ENCODE data around the gene RHO.

GRCh38 chr3:129536374-129536667 is 7.9 kb downstream of the RHO start:
- TF ChIP-seq TAF1 (IDR thresholded peaks at IDR 0.05; ENCODE audit: borderline replicate concordance, low read depth, low read length) (no peak), POLR2A (IDR thresholded peaks at IDR 0.05; ENCODE audit: low read depth, low read length) (no peak), POLR2AphosphoS5 (IDR thresholded peaks at IDR 0.05; ENCODE audit: low read depth, low read length) (no peak)

Measured in GM12892 (cell line).